ENCODE data around the gene CLEC4A.
"Not testable (repeated sequence)": the region's sequence is repeated elsewhere in the genome, so short reads cannot be mapped to it uniquely, and the experiment has no call there.

Gene CLEC4A

DNA sequence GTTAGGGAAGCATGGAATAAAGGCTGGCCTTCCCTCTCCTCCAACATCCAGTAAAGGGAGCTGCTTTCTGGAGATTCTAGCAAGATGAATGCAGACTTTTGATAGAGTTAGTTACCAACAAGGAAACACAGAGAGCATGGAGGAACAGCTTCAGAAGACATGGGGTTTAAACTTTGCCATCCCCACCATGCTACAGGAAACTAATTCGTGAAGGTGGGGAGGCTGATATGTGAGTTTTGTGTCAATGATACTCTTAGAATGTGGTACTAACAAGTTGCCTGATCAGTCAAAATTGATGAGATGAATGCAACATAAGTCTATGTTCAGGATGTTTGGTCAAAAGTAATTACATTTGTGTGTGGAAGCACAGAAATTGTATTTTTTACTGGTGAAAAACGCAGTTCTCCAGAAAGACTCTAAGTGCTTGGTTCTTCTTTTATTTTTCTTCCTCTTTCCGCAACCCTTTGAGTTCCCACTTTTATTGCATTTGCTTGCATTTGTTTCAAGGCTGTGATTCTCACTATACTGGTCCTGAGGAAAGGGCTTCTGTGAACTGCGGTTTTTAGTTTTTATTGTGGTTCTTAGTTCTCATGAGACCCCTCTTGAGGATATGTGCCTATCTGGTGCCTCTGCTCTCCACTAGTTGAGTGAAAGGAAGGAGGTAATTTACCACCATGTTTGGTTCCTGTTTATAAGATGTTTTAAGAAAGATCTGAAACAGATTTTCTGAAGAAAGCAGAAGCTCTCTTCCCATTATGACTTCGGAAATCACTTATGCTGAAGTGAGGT, at the start of gene CLEC4A:
TSS of gene CLEC4A (plus strand) at position 494 of the 789 bp plus-strand sequence. CDS start at position 756, 262 bp downstream.
- DNase-seq (ENCODE audit: low read depth), result no peak

DNA sequence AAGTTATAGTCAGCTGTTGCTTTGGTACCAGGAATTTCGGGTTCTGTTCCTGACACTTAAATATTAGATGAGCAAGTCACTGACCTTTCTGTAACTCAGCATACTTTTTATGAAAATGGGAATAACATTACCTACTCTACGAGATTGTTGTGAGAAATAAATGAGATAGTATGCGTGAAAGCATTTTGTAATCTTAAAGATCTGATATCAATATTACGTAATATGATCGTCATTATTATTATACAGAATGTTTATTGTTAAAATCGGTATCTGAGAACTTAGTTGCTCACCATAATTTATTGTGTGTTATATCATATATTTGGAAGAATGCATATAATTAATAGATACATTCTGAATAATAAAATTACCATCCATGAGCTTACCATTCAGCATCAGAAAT, 47.5 kb upstream of the CLEC4A start:
- DNase-seq (ENCODE audit: low read depth), result no peak

DNA sequence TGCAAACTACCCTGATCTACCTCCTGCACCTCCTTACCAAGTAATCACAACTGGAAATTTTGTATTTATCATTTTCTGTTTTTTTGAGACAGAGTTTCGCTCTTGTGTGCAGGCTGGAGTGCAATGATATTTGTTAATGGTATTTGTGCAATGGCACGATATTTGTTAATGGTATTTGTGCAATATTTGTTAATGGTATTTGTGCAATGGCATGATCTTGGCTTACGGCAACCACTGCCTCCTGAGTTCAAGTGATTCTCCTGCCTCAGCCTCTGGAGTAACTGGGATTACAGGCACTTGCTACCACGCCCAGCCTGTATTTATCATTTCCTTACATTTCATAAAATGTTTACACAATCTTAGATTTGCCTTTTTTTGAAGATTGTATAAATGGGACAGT, 47.1 kb upstream of the CLEC4A start:
- no peak for DNase-seq (ENCODE audit: low read depth)

DNA sequence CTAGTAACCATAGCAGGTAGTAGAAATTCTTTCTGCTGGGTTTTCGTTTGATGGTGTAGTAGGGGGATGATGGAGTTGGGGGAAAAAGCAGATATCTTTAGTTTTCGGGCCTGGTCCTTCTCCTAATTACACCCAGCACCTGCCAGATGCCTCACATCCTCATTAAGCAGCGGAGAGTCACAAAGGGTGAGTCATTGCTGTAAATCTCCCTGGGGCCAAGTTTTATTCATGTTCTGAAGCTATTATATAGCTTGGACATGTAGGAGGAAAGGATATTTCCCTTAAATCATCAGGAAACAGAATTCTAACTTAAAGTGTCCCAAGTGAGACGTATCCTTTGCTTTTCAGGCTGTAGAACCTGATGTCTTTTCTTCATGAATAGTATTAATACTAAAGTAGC, 46.2 kb upstream of the CLEC4A start:
- no peak for DNase-seq (ENCODE audit: low read depth)

DNA sequence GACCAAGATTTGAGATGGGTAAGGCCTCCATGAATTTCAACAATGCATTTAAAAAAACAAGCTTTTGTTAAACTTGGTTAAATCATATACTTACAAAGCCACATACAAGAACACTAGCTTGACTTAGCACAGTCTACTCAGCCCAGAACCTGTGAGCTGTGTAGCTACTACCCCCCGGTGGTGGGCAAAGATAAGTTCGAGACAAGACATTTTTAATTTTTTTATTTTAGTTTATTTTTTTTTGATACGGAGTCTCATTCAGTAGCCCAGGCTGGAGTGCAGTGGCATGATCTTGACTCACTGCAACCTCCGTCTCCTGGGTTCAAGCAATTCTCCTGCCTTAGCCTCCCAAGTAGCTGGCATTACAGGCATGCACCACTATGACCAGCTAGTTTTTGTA, 45.0 kb upstream of the CLEC4A start:
- DNase-seq (ENCODE audit: low read depth), result peak; percentile 41

DNA sequence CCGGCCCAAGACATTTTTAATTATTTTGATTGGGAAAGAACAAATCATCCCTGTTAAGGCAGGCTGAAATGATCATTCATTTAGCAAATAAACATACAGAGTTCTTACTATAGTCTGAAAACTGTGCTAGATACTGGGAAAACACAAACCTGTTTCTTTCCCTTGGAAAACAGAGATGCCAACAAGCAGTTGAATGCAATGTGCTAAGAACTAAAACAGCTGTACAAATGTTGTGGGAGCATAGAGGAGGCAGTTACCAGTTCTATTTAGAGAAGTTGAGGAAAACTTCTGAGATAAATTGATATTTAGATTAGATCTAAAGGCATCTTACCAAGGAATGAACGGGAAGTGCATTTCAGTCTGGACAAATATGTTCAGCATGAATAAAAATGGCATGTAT, 44.5 kb upstream of the CLEC4A start:
- DNase-seq (ENCODE audit: low read depth), result no peak

DNA sequence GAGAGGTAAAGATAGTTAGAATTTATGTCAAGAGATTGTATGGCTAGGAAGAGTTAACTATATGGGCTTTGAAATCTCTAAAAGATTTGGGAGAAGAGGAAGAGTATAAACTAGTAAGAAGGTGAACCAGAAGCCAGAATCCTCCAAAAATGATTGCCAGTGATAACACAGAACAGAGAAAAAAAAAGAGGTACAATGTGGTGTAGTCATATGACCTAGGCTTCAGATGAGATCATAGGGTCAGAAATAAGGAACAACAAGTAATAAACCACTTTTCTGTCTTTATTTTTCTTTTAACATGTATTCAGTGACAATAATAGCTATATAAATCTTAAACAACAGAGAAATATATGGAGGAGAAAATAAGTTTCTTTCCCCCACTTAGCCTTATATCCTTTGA, 43.3 kb upstream of the CLEC4A start:
- no peak for DNase-seq (ENCODE audit: low read depth)

DNA sequence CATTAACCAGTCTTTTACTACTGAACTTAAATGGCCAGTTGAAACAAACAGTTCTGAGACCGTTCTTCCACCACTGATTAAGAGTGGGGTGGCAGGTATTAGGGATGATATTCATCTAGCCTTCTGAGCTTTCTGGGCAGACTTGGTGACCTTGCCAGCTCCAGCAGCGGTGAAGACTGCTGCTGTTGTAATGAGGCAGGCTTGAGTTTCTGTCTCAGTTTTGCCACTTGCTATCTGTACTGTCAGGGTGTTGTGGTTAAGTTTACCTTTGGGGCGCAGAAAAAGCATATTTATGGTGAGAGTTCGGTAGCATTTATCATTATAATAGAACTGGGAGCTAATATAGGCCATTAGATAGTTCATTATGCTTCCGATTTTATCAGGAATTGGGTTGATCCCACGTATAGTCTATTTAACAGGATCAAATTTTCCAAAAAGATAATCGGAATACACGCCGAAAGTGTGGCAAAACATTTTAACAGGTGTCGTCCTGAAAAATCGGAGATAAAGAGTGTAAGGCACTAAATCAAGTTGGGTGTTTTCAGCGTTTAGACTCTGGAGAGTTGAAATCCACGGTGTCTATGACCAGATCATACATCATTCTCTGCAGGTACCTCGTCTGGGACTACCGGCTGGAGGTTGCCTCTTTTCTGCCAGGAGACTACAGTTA, 42.0 kb upstream of the CLEC4A start:
- no peak for DNase-seq (ENCODE audit: low read depth)

DNA sequence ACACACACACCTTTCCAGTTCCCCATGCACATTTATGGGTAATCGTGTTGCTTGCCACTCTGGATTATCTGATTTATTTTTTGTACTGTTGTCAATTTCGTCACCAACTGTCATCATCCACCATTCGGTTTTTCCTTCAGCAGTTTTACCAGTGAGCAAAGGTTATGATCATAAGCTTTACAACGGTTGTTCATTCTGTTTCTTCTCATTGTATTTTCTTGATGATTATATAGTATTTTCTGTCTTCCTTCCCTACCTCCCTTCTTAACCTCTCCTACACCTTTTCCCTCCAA, 40.7 kb upstream of the CLEC4A start:
- no peak for DNase-seq (ENCODE audit: low read depth)

DNA sequence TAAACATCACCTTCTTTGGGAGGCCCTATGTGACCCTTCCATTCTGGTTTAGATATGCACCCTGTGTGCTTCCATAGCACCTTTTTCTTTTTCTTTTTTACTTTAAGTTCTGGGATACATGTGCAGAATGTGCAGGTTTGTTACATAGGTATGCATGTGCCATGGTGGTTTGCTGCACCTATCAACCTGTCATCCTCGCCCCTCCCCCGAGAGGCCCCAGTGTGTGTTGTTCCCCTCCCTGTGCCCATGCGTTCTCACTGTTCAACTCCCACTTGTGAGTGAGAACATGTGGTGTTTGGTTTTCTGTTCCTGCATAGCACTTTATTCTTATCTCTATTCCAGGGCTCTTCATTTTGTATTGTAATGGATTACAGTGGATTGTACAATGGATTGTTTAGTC, 39.1 kb upstream of the CLEC4A start:
- not testable (repeated sequence) for DNase-seq (ENCODE audit: low read depth)

DNA sequence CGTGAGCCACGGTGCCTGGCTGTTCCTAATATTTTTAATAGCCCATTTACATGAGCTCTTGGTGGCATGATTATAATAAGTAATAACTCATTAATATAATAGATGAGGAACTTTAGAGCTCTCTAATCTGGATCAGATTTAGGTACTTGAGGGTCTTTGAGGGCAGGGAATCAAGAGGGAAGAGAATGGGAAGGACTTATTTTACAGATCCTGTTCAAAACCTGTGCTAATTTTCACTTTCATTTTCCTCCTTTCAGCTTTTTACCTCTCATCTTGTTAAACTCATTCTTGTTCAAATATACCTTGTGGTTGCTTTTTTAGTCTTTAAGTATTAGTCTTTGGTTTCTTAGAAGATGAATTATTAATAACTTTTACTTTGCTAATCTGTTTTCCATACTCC, 35.8 kb upstream of the CLEC4A start:
- DNase-seq (ENCODE audit: low read depth), result no peak

DNA sequence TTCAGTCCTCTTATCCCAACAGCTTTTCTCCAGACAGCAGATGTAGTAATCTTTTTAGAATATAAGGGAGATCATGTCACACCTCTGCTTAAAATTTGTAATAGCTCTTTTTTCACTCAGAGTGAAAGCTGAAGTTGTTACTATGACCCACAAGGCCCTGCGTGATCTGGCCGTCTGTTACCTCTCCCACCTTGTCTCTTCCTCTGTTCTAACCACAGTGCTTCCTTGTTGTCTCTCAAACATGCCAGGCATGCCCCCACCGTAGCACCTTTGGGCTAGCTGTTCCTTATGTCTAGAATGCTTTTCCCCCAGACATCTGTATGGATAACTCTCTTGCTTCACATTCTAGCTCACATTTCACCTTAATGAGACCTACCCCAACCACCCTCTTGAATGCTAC, 34.8 kb upstream of the CLEC4A start:
- no peak for DNase-seq (ENCODE audit: low read depth)

DNA sequence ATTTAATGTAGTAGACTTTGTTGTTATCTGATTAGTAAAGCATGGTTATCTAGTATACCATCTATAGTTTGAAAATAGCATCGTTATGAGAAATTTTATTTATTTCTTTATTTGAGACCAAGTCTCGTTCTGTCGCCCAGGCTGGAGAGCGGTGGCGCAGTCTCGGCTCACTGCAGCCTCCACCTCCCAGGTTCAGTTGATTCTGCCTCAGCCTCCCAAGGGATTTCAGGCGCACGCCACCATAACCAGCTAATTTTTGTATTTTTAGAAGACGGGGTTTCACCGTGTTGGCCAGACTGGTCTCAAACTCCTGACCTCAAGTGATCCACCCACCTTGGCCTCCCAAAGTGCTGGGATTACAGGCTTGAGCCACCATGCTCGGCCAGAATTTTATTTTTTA, 34.1 kb upstream of the CLEC4A start:
- DNase-seq (ENCODE audit: low read depth), result not testable (repeated sequence)

DNA sequence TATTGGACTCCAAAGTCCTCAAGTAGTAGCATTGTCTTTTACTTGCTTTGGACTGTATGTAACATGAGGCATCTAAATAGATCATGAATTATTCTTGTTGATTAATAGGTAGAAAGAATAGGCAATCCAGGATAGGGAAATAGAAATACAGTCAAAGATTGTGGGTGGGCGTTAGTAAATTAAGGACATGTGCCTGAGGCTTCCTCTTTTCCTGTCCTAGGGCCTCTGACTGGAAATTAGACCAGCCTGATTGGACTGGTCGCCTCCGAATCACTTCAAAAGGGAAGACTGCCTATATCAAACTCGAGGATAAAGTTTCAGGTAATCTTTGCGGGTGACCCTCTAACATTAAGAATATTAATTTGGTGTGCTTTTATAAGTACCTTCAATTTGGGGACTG, 33.7 kb upstream of the CLEC4A start:
- no peak for DNase-seq (ENCODE audit: low read depth)

DNA sequence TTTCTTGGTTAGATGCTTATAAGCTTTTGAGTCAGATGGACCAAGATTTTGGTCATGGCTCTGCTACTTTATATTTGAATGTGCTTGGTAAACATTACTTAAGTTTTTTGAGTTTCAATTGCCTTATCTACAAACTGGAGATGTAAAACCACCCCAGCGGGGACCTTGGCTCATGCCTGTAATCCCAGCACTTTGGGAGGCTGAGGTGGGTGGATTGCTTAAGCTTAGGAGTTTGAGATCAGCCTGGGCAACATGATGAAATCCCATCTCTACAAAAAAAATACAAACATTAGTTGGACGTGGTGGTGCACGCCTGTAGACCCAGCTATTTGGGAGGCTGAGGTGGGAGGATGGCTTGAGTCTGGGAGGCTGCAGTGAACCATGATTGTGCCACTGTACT, 30.1 kb upstream of the CLEC4A start:
- no peak for DNase-seq (ENCODE audit: low read depth)

DNA sequence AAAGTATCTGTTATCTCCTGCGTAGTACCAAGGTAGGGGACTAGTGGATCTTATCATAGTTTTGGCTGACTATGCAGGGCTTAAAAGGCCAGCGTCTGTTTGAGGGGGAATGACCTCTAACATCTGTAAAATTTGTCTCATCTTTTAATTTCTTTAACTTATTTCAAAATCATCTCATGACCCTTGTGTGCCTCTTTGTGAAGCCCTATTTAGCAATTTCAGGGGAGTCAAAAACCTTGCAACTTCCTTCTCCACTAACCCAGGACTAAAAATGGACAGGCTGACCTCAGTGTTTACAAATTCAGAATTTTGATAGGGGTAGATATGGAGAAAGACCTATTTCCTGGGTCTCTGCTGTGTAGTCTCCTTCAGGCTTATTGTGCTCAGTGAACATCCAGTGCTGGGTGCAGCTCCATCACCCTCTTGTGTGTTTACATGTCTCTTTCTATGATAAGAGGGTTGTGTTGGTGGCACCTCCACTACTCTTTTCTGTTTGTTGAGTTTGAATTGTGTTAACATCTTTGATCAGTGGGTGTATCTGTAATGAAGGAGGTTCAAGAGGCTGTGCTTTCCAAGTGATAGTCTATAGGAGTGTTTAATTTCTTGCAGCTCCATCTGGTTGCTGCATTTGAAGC, 27.0 kb upstream of the CLEC4A start:
- no peak for DNase-seq (ENCODE audit: low read depth)

DNA sequence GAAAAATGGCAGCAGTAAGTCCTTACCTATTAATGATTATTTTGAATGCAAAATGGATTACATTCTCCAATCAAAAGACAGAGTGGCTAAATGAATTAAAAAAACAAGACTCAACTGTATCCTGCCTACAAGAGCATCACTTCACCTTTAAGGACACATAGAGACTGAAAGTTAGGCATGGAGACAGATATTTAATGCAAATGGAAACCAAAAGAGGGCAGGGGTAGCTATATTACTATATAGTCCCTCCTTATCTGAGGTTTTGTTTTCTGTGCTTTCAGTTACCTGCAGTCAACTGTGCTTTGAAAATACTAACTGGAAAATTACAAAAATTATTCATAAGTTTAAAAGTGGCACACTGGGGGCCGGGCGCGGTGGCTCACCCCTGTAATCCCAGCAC, 24.2 kb upstream of the CLEC4A start:
- DNase-seq (ENCODE audit: low read depth), result no peak

DNA sequence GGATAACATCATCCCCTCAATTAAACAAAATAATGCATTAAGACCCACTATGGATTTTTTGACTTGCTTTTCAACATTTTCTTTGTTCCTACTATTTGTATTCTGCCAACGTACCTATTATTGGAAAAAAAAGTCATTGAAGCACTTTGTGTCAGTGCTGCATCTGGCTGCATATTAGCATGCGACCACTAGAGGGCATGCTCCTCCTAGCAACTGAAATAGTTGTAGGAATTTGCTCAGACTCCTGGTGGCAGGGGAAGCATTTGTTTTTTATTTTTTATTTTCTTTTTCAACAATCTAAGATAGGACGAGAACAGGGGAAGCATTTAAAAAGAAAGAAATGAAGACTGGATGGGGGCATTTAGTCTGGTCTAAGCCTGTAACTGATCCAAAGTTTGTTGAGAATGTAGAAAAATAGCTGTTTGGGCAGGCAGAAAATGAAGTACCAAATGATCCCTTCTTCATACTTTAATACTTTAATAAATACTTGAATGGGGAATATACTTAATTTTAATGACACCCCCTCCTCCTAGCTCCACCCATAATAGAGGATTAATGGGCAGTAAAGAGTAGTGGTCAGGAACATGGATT, 14.5 kb upstream of the CLEC4A start:
- peak; percentile 59 for DNase-seq (ENCODE audit: low read depth)

DNA sequence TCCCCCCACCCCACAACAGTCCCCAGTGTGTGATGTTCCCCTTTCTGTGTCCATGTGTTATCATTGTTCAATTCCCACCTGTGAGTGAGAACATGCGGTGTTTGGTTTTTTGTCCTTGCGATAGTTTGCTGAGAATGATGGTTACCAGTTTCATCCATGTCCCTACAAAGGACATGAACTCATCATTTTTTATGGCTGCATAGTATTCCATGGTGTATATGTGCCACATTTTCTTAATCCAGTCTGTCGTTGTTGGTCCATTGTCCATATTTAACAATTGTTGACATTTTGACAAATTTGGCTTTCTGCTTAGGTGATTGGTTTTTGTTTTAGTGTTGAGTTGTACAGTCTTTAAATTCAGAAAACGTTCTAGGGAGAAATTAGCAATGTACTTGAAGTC, 10.3 kb upstream of the CLEC4A start:
- not testable (repeated sequence) for DNase-seq (ENCODE audit: low read depth)

DNA sequence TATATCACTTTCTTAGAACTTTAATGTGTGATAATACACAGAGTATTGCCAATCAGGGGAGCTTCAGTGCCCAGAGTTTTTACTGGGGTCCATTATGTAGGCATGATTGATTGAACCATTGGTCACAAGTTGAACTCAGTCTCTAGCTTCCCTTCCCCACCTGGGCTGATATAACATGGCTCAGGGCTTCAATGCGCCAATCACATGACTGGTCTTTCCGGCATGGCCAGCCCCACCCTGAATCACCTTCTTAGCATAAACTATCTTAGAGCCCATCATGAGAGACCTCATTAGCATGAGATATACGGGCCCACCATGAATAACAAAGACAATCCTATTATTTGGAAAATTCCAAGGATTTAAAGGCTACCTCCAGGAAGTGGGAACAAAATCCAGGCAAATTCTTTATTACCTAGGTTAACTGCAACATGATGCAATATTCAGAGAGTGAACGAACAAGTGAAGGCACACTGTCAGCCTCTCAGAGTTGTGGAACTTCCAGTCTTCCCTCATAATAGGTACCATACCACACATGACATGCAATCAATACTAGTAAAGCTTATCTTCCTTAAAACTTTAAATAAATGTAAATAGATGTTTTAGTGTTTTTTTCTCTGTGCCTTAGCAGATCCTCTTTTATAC, 3.2 kb upstream of the CLEC4A start:
- DNase-seq (ENCODE audit: low read depth), result no peak

DNA sequence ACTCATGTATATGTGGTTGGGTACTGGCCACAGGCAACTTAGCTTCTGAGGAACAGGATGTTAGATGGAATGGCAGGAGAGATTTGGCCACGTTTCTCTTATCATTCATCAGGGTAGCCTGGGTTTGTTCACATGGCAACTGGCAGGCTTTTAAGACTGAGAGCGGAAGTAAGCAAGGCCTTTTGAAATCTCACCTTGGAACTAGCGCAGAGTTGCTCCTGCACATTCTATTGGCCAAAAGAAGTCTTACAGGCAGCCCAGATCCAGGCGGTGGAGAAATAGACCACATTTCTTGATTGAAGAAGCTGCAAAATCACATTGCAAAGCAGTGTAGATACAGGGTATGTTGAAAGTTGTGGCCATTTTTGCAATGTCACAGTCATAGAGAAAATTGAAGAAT, 3.7 kb downstream of the CLEC4A start:
- DNase-seq (ENCODE audit: low read depth), result no peak

DNA sequence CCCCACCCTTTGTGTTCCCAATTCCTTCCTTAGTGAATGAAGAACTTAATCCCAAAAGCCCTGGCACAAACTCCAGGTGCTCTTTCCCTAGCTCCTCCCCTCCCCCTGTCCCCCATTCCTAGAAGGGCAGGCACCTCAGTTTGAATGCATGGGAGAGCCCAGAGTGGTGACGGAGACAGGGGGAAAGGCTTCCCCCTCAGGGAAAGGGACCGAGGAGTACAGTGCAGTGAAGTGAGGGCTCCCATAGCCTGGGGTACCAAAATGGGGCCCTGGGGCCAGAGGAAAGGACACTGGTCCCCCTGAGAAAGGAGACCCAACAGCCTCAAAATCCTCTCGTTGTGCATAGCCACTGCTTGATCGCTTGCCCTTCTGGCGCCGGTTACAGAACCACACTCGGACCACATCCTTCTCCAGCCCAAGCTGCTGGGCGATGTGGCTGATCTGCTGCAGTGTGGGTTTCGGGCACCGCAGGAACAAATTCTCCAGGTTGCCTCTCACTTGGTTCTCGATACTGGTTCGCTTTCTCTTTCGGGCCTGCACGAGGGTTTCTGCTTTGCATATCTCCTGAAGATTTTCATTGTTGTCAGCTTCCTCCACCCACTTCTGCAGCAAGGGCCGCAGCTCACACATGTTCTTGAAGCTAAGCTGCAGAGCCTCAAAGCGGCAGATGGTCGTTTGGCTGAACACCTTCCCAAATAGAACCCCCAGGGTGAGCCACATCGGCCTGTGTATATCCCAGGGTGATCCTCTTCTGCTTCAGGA, 10.4 kb downstream of the CLEC4A start:
- not testable (repeated sequence) for DNase-seq (ENCODE audit: low read depth)
